ENCODE results near the gene TCERG1L.

The TCERG1L gene

GRCh38 chr10:131115801-131116200, 195.7 kb downstream of the TCERG1L start:
- Histone ChIP-seq H3K27ac (ENCODE audit: low read length) (no peak overlapping the region), H3K4me3 (ENCODE audit: low read length) (no peak overlapping the region), H3K36me3 (ENCODE audit: control insufficient read depth, insufficient read depth, low read length) (no peaks in the 10 kb centered on the region; the same call in 1 of the 2 replicates), H3K27me3 (ENCODE audit: control insufficient read depth, insufficient read depth, low read length) (no peaks in the 10 kb centered on the region), H3K4me1 (ENCODE audit: control insufficient read depth, insufficient read depth, low read length) (no peaks in the 10 kb centered on the region), H3K9me3 (ENCODE audit: control insufficient read depth, insufficient read depth, low read length) (peaks cover 24% of the 10 kb centered on the region)
- no CpG with 5 or more reads among the region's 4 CpGs for WGBS (ENCODE audit: insufficient coverage, insufficient read length)
- no peak for DNase-seq (ENCODE audit: low read depth, low spot score)

GRCh38 chr10:131115321-131115720, 196.2 kb downstream of the TCERG1L start:
- no peak for DNase-seq (ENCODE audit: low read depth, low spot score)
- Histone ChIP-seq H3K27me3 (ENCODE audit: control insufficient read depth, insufficient read depth, low read length) (no peaks in the 10 kb centered on the region), H3K4me1 (ENCODE audit: control insufficient read depth, insufficient read depth, low read length) (no peaks in the 10 kb centered on the region), H3K4me3 (ENCODE audit: low read length) (no peak overlapping the region), H3K36me3 (ENCODE audit: control insufficient read depth, insufficient read depth, low read length) (no peaks in the 10 kb centered on the region; the same call in 1 of the 2 replicates), H3K9me3 (ENCODE audit: control insufficient read depth, insufficient read depth, low read length) (peaks cover 20% of the 10 kb centered on the region), H3K27ac (ENCODE audit: low read length) (no peak overlapping the region)
- no CpG with 5 or more reads among the region's 14 CpGs for WGBS (ENCODE audit: insufficient coverage, insufficient read length)

GRCh38 chr10:131114846-131115245, 196.7 kb downstream of the TCERG1L start:
- no peak for DNase-seq (ENCODE audit: low read depth, low spot score)
- WGBS (ENCODE audit: insufficient coverage, insufficient read length) = no CpG with 5 or more reads among the region's 15 CpGs
- Histone ChIP-seq H3K4me3 (ENCODE audit: low read length) (no peak overlapping the region), H3K27ac (ENCODE audit: low read length) (no peak overlapping the region), H3K4me1 (ENCODE audit: control insufficient read depth, insufficient read depth, low read length) (no peaks in the 10 kb centered on the region), H3K9me3 (ENCODE audit: control insufficient read depth, insufficient read depth, low read length) (peaks cover 18% of the 10 kb centered on the region), H3K27me3 (ENCODE audit: control insufficient read depth, insufficient read depth, low read length) (no peaks in the 10 kb centered on the region), H3K36me3 (ENCODE audit: control insufficient read depth, insufficient read depth, low read length) (no peaks in the 10 kb centered on the region; the same call in 1 of the 2 replicates)

GRCh38 chr10:131113709-131114291, 197.7 kb downstream of the TCERG1L start:
- Histone ChIP-seq H3K36me3 (ENCODE audit: control insufficient read depth, insufficient read depth, low read length) (no peaks in the 10 kb centered on the region; the same call in 1 of the 2 replicates), H3K4me1 (ENCODE audit: control insufficient read depth, insufficient read depth, low read length) (no peaks in the 10 kb centered on the region), H3K4me3 (ENCODE audit: low read length) (no peak overlapping the region), H3K27ac (ENCODE audit: low read length) (no peak overlapping the region), H3K9me3 (ENCODE audit: control insufficient read depth, insufficient read depth, low read length) (peaks cover 20% of the 10 kb centered on the region), H3K27me3 (ENCODE audit: control insufficient read depth, insufficient read depth, low read length) (no peaks in the 10 kb centered on the region)
- WGBS (ENCODE audit: insufficient coverage, insufficient read length) = no CpG with 5 or more reads among the region's 6 CpGs
- no peak for DNase-seq (ENCODE audit: low read depth, low spot score)

- no peaks in the 10 kb centered on the region for H3K4me1 ChIP-seq (ENCODE audit: control insufficient read depth, insufficient read depth, low read length)
- H3K36me3 ChIP-seq (ENCODE audit: control insufficient read depth, insufficient read depth, low read length) = no peaks in the 10 kb centered on the region; the same call in 1 of the 2 replicates
- WGBS (ENCODE audit: insufficient coverage, insufficient read length) = no CpG with 5 or more reads among the region's 9 CpGs
- no peak overlapping the region for H3K27ac ChIP-seq (ENCODE audit: low read length)
- peaks cover 22% of the 10 kb centered on the region for H3K9me3 ChIP-seq (ENCODE audit: control insufficient read depth, insufficient read depth, low read length)
- H3K4me3 ChIP-seq (ENCODE audit: low read length) = no peak overlapping the region
- H3K27me3 ChIP-seq (ENCODE audit: control insufficient read depth, insufficient read depth, low read length) = no peaks in the 10 kb centered on the region
- no peak for DNase-seq (ENCODE audit: low read depth, low spot score)
These were observed 198.4 kb downstream of the TCERG1L start for GRCh38 chr10:131113165-131113564.

GRCh38 chr10:131112691-131113090, 198.8 kb downstream of the TCERG1L start:
- H3K36me3 ChIP-seq (ENCODE audit: control insufficient read depth, insufficient read depth, low read length) = no peaks in the 10 kb centered on the region; the same call in 1 of the 2 replicates
- no CpG with 5 or more reads among the region's 18 CpGs for WGBS (ENCODE audit: insufficient coverage, insufficient read length)
- peaks cover 23% of the 10 kb centered on the region for H3K9me3 ChIP-seq (ENCODE audit: control insufficient read depth, insufficient read depth, low read length)
- H3K4me1 ChIP-seq (ENCODE audit: control insufficient read depth, insufficient read depth, low read length) = no peaks in the 10 kb centered on the region
- no peak overlapping the region for H3K4me3 ChIP-seq (ENCODE audit: low read length)
- H3K27me3 ChIP-seq (ENCODE audit: control insufficient read depth, insufficient read depth, low read length) = no peaks in the 10 kb centered on the region
- no peak overlapping the region for H3K27ac ChIP-seq (ENCODE audit: low read length)
- no peak for DNase-seq (ENCODE audit: low read depth, low spot score)

- no peaks in the 10 kb centered on the region for H3K27me3 ChIP-seq (ENCODE audit: control insufficient read depth, insufficient read depth, low read length)
- H3K9me3 ChIP-seq (ENCODE audit: control insufficient read depth, insufficient read depth, low read length) = peaks cover 27% of the 10 kb centered on the region
- no peak for DNase-seq (ENCODE audit: low read depth, low spot score)
- no peak overlapping the region for H3K4me3 ChIP-seq (ENCODE audit: low read length)
- no peaks in the 10 kb centered on the region; the same call in 1 of the 2 replicates for H3K36me3 ChIP-seq (ENCODE audit: control insufficient read depth, insufficient read depth, low read length)
- H3K4me1 ChIP-seq (ENCODE audit: control insufficient read depth, insufficient read depth, low read length) = no peaks in the 10 kb centered on the region
- WGBS (ENCODE audit: insufficient coverage, insufficient read length) = no CpG with 5 or more reads among the region's 16 CpGs
- H3K27ac ChIP-seq (ENCODE audit: low read length) = no peak overlapping the region
These were observed 199.9 kb downstream of the TCERG1L start for GRCh38 chr10:131111471-131112080.

- WGBS (ENCODE audit: insufficient coverage, insufficient read length) = no CpG with 5 or more reads among the region's 13 CpGs
- Histone ChIP-seq H3K4me1 (ENCODE audit: control insufficient read depth, insufficient read depth, low read length) (no peaks in the 10 kb centered on the region), H3K27ac (ENCODE audit: low read length) (no peak overlapping the region), H3K9me3 (ENCODE audit: control insufficient read depth, insufficient read depth, low read length) (peaks cover 27% of the 10 kb centered on the region), H3K27me3 (ENCODE audit: control insufficient read depth, insufficient read depth, low read length) (no peaks in the 10 kb centered on the region), H3K36me3 (ENCODE audit: control insufficient read depth, insufficient read depth, low read length) (no peaks in the 10 kb centered on the region; the same call in 1 of the 2 replicates), H3K4me3 (ENCODE audit: low read length) (no peak overlapping the region)
- no peak for DNase-seq (ENCODE audit: low read depth, low spot score)
These were observed 200.5 kb downstream of the TCERG1L start for GRCh38 chr10:131111007-131111406.

GRCh38 chr10:131110241-131110783, 201.2 kb downstream of the TCERG1L start:
- H3K27me3 ChIP-seq (ENCODE audit: control insufficient read depth, insufficient read depth, low read length) = no peaks in the 10 kb centered on the region
- H3K9me3 ChIP-seq (ENCODE audit: control insufficient read depth, insufficient read depth, low read length) = peaks cover 25% of the 10 kb centered on the region
- DNase-seq (ENCODE audit: low read depth, low spot score) = no peak
- WGBS (ENCODE audit: insufficient coverage, insufficient read length) = no CpG with 5 or more reads among the region's 11 CpGs
- no peak overlapping the region for H3K27ac ChIP-seq (ENCODE audit: low read length)
- H3K4me1 ChIP-seq (ENCODE audit: control insufficient read depth, insufficient read depth, low read length) = no peaks in the 10 kb centered on the region
- H3K36me3 ChIP-seq (ENCODE audit: control insufficient read depth, insufficient read depth, low read length) = no peaks in the 10 kb centered on the region; the same call in 1 of the 2 replicates
- no peak overlapping the region for H3K4me3 ChIP-seq (ENCODE audit: low read length)

GRCh38 chr10:131109726-131110125, 201.8 kb downstream of the TCERG1L start:
- H3K4me1 ChIP-seq (ENCODE audit: control insufficient read depth, insufficient read depth, low read length) = no peaks in the 10 kb centered on the region
- no peak overlapping the region for H3K27ac ChIP-seq (ENCODE audit: low read length)
- H3K4me3 ChIP-seq (ENCODE audit: low read length) = no peak overlapping the region
- peaks cover 21% of the 10 kb centered on the region for H3K9me3 ChIP-seq (ENCODE audit: control insufficient read depth, insufficient read depth, low read length)
- no CpG with 5 or more reads among the region's 16 CpGs for WGBS (ENCODE audit: insufficient coverage, insufficient read length)
- DNase-seq (ENCODE audit: low read depth, low spot score) = no peak
- no peaks in the 10 kb centered on the region; the same call in 1 of the 2 replicates for H3K36me3 ChIP-seq (ENCODE audit: control insufficient read depth, insufficient read depth, low read length)
- H3K27me3 ChIP-seq (ENCODE audit: control insufficient read depth, insufficient read depth, low read length) = no peaks in the 10 kb centered on the region

Measured in iPS DF 6.9 (cell line).